MG63 (cell line): ENCODE data around the gene FGGY. TPM values are rescaled to one million over a fixed set of nuclear protein-coding genes. Genes with fewer than 3 reads are reported as not detected.
"Not testable (repeated sequence)": the region's sequence is repeated elsewhere in the genome, so short reads cannot be mapped to it uniquely, and the experiment has no call there.

Experiments used
- DNase-seq: peaks from one replicate; pipeline ENCODE4 v3.0.0-alpha.2; 2020
- H3K27me3 ChIP-seq: fragments of 250-450 bp; sonication (Bioruptor Pico); 2 replicates; pipeline ENCODE4 v1.5.1; 2020; ENCODE audit warnings: mild to moderate bottlenecking, moderate library complexity
- H3K36me3 ChIP-seq: fragments of 250-450 bp; sonication (Bioruptor Pico); 2 replicates; pipeline ENCODE4 v1.5.1; 2020; ENCODE audit warnings: mild to moderate bottlenecking, moderate library complexity
- H3K4me3 ChIP-seq: fragments of 250-450 bp; sonication (Bioruptor Pico); 2 replicates; pipeline ENCODE4 v1.5.1; 2020; ENCODE audit warnings: mild to moderate bottlenecking, moderate library complexity
- H3K9me3 ChIP-seq: fragments of 250-450 bp; sonication (Bioruptor Pico); 2 replicates; pipeline ENCODE4 v1.5.1; 2020; ENCODE audit warnings: mild to moderate bottlenecking, moderate library complexity
- total RNA-seq: library from RNA; depleted of rRNA; stranded (reverse); fragments of >200 nt; shearing (Covaris generic); gene quantifications from 2 replicates; pipeline ENCODE4 v1.2.3, GENCODE V29; 2014; ENCODE audit warnings: low replicate concordance

The FGGY gene
- total RNA-seq, 1 experiment from 2014 or later, result 15.4 TPM

- H3K4me3 ChIP-seq, result no peak overlapping the region
- DNase-seq, result no peak
- no peaks in the 10 kb centered on the region for H3K36me3 ChIP-seq
- H3K27me3 ChIP-seq, result no peaks in the 10 kb centered on the region
- peaks cover 18% of the 10 kb centered on the region for H3K9me3 ChIP-seq
These were observed 190.6 kb downstream of the FGGY start for GRCh38 chr1:59487335-59488031.

GRCh38 chr1:59492500-59492899 lies 195.6 kb downstream of the FGGY start:
- no peaks in the 10 kb centered on the region for H3K27me3 ChIP-seq
- no peaks in the 10 kb centered on the region for H3K36me3 ChIP-seq
- no peak for DNase-seq
- no peaks in the 10 kb centered on the region for H3K9me3 ChIP-seq
- H3K4me3 ChIP-seq, result no peak overlapping the region

GRCh38 chr1:59494145-59494833 lies 197.4 kb downstream of the FGGY start:
- no peak overlapping the region for H3K4me3 ChIP-seq
- no peak for DNase-seq
- no peaks in the 10 kb centered on the region for H3K36me3 ChIP-seq
- no peaks in the 10 kb centered on the region for H3K9me3 ChIP-seq
- no peaks in the 10 kb centered on the region for H3K27me3 ChIP-seq

GRCh38 chr1:59496156-59496555 lies 199.3 kb downstream of the FGGY start:
- DNase-seq, H3K27me3 ChIP-seq, H3K4me3 ChIP-seq, H3K9me3 ChIP-seq, H3K36me3 ChIP-seq: not testable (repeated sequence)

GRCh38 chr1:59497616-59498015 lies 200.7 kb downstream of the FGGY start:
- Histone ChIP-seq H3K4me3 (no peak overlapping the region), H3K36me3 (no peaks in the 10 kb centered on the region), H3K9me3 (no peaks in the 10 kb centered on the region), H3K27me3 (no peaks in the 10 kb centered on the region)
- no peak for DNase-seq

- H3K4me3 ChIP-seq, result no peak overlapping the region
- no peak for DNase-seq
- no peaks in the 10 kb centered on the region for H3K36me3 ChIP-seq
- H3K9me3 ChIP-seq, result no peaks in the 10 kb centered on the region
- H3K27me3 ChIP-seq, result no peaks in the 10 kb centered on the region
These were observed 201.7 kb downstream of the FGGY start for GRCh38 chr1:59498640-59499039.

GRCh38 chr1:59499273-59499942 lies 202.5 kb downstream of the FGGY start:
- no peaks in the 10 kb centered on the region for H3K36me3 ChIP-seq
- H3K4me3 ChIP-seq, result no peak overlapping the region
- no peaks in the 10 kb centered on the region for H3K27me3 ChIP-seq
- H3K9me3 ChIP-seq, result no peaks in the 10 kb centered on the region
- no peak for DNase-seq

GRCh38 chr1:59499943-59500569 lies 203.2 kb downstream of the FGGY start:
- no peaks in the 10 kb centered on the region for H3K9me3 ChIP-seq
- no peaks in the 10 kb centered on the region for H3K27me3 ChIP-seq
- no peaks in the 10 kb centered on the region for H3K36me3 ChIP-seq
- H3K4me3 ChIP-seq, result no peak overlapping the region
- DNase-seq, result no peak

- H3K4me3 ChIP-seq, result no peak overlapping the region
- DNase-seq, result no peak
- no peaks in the 10 kb centered on the region for H3K9me3 ChIP-seq
- no peaks in the 10 kb centered on the region for H3K36me3 ChIP-seq
- no peaks in the 10 kb centered on the region for H3K27me3 ChIP-seq
These were observed 204.3 kb downstream of the FGGY start for GRCh38 chr1:59500950-59501742.

GRCh38 chr1:59502009-59502691 lies 205.3 kb downstream of the FGGY start:
- Histone ChIP-seq H3K27me3 (no peaks in the 10 kb centered on the region), H3K9me3 (no peaks in the 10 kb centered on the region), H3K36me3 (no peaks in the 10 kb centered on the region), H3K4me3 (no peak overlapping the region)
- no peak for DNase-seq

GRCh38 chr1:59504276-59504675 lies 207.4 kb downstream of the FGGY start:
- no peaks in the 10 kb centered on the region for H3K9me3 ChIP-seq
- H3K4me3 ChIP-seq, result no peak overlapping the region
- no peaks in the 10 kb centered on the region for H3K27me3 ChIP-seq
- no peaks in the 10 kb centered on the region for H3K36me3 ChIP-seq
- DNase-seq, result no peak

- Histone ChIP-seq H3K27me3 (no peaks in the 10 kb centered on the region), H3K9me3 (no peaks in the 10 kb centered on the region), H3K4me3 (no peak overlapping the region), H3K36me3 (no peaks in the 10 kb centered on the region)
- DNase-seq, result no peak
These were observed 208.7 kb downstream of the FGGY start for GRCh38 chr1:59505596-59506028.

GRCh38 chr1:59506952-59507351 lies 210.1 kb downstream of the FGGY start:
- H3K9me3 ChIP-seq, result no peaks in the 10 kb centered on the region
- no peaks in the 10 kb centered on the region for H3K36me3 ChIP-seq
- H3K27me3 ChIP-seq, result no peaks in the 10 kb centered on the region
- no peak overlapping the region for H3K4me3 ChIP-seq
- DNase-seq, result peak; percentile 50

- DNase-seq, result no peak
- no peaks in the 10 kb centered on the region for H3K36me3 ChIP-seq
- no peaks in the 10 kb centered on the region for H3K9me3 ChIP-seq
- no peak overlapping the region for H3K4me3 ChIP-seq
- H3K27me3 ChIP-seq, result no peaks in the 10 kb centered on the region
These were observed 212.5 kb downstream of the FGGY start for GRCh38 chr1:59509341-59509875.

GRCh38 chr1:59510249-59510648 lies 213.4 kb downstream of the FGGY start:
- DNase-seq, result no peak
- H3K9me3 ChIP-seq, result no peaks in the 10 kb centered on the region
- H3K27me3 ChIP-seq, result no peaks in the 10 kb centered on the region
- H3K36me3 ChIP-seq, result no peaks in the 10 kb centered on the region
- H3K4me3 ChIP-seq, result no peak overlapping the region
